Iris pigment epithelial cell (primary cell): ENCODE results near the gene ZNF14.
A peak's percentile ranks its signal among the peaks of the same experiment; 100 is the strongest.
"Not testable (repeated sequence)": the region's sequence is repeated elsewhere in the genome, so short reads cannot be mapped to it uniquely, and the experiment has no call there.

ENCODE experiments used
- DNase-seq: peaks from one replicate; pipeline ENCODE4 v3.0.0-alpha.2; 2011; ENCODE audit warnings: low read depth

ZNF14 gene

GRCh38 chr19:19732579-19733501, at the start of gene ZNF14:
TSS of gene ZNF14 (minus strand) at chr19:19733112. CDS start at chr19:19732958, 154 bp downstream.
- DNase-seq = peak; percentile 94

GRCh38 chr19:19781791-19782190, 48.9 kb upstream of the ZNF14 start:
- DNase-seq = not testable (repeated sequence)

GRCh38 chr19:19778666-19779065, 45.8 kb upstream of the ZNF14 start:
- DNase-seq = peak; percentile 69

- DNase-seq = no peak
These were observed 44.8 kb upstream of the ZNF14 start for GRCh38 chr19:19777692-19778091.

GRCh38 chr19:19776206-19777008, 43.5 kb upstream of the ZNF14 start:
- peak; percentile 99 for DNase-seq

GRCh38 chr19:19775891-19776205, 42.9 kb upstream of the ZNF14 start:
- DNase-seq = no peak

- DNase-seq = no peak
These were observed 41.6 kb upstream of the ZNF14 start for GRCh38 chr19:19774354-19775033.

- DNase-seq = not testable (repeated sequence)
These were observed 39.1 kb upstream of the ZNF14 start for GRCh38 chr19:19771963-19772362.

- not testable (repeated sequence) for DNase-seq
These were observed 37.1 kb upstream of the ZNF14 start for GRCh38 chr19:19769971-19770370.

- DNase-seq = no peak
These were observed 25.3 kb upstream of the ZNF14 start for GRCh38 chr19:19758164-19758563.

GRCh38 chr19:19752760-19753403, 20.0 kb upstream of the ZNF14 start:
- DNase-seq = no peak

- no peak for DNase-seq
These were observed 18.9 kb upstream of the ZNF14 start for GRCh38 chr19:19751846-19752245.

- no peak for DNase-seq
These were observed 18.2 kb upstream of the ZNF14 start for GRCh38 chr19:19750842-19751790.

- DNase-seq = no peak
These were observed 17.3 kb upstream of the ZNF14 start for GRCh38 chr19:19749908-19750841.

- no peak for DNase-seq
These were observed 16.4 kb upstream of the ZNF14 start for GRCh38 chr19:19749117-19749907.

- no peak for DNase-seq
These were observed 15.5 kb upstream of the ZNF14 start for GRCh38 chr19:19748249-19748938.

GRCh38 chr19:19747357-19748220, 14.7 kb upstream of the ZNF14 start:
- DNase-seq = no peak
